T-helper 1 cell treated with Interleukin-12 subunit alpha and Interleukin-12 subunit beta and Interleukin-4 antibody, amounts not matched to agents 30 μg/mL and 1 μg/mL, for 36 hours (primary cell): ENCODE data around the gene MCTP2.
"Not testable (repeated sequence)": the region's sequence is repeated elsewhere in the genome, so short reads cannot be mapped to it uniquely, and the experiment has no call there.

Source experiments
- H3K27ac Mint-ChIP-seq: one replicate; pipeline ENCODE4 v1.8.0; 2021; ENCODE audit warnings: mild to moderate bottlenecking, mixed read lengths
- H3K27me3 Mint-ChIP-seq: one replicate; pipeline ENCODE4 v1.8.0; 2021; ENCODE audit warnings: low read depth, mixed read lengths
- H3K36me3 Mint-ChIP-seq: one replicate; pipeline ENCODE4 v1.8.0; 2021; ENCODE audit warnings: low read depth, mixed read lengths
- H3K4me1 Mint-ChIP-seq: one replicate; pipeline ENCODE4 v1.8.0; 2021; ENCODE audit warnings: low read depth, mixed read lengths
- H3K4me3 Mint-ChIP-seq: one replicate; pipeline ENCODE4 v1.8.0; 2021; ENCODE audit warnings: mild to moderate bottlenecking, moderate library complexity, mixed read lengths
- H3K9me3 Mint-ChIP-seq: one replicate; pipeline ENCODE4 v1.8.0; 2021; ENCODE audit warnings: mixed read lengths

The MCTP2 gene

GRCh38 chr15:94453227-94453988, 222.0 kb downstream of the MCTP2 start:
- no peaks in the 10 kb centered on the region for H3K27me3 Mint-ChIP-seq
- H3K36me3 Mint-ChIP-seq, result peaks cover 13% of the 10 kb centered on the region
- H3K4me1 Mint-ChIP-seq, result no peaks in the 10 kb centered on the region
- no peak overlapping the region for H3K4me3 Mint-ChIP-seq
- no peak overlapping the region for H3K27ac Mint-ChIP-seq
- no peaks in the 10 kb centered on the region for H3K9me3 Mint-ChIP-seq

- H3K9me3 Mint-ChIP-seq, result no peaks in the 10 kb centered on the region
- no peak overlapping the region for H3K4me3 Mint-ChIP-seq
- peaks cover 18% of the 10 kb centered on the region for H3K36me3 Mint-ChIP-seq
- no peak overlapping the region for H3K27ac Mint-ChIP-seq
- no peaks in the 10 kb centered on the region for H3K4me1 Mint-ChIP-seq
- H3K27me3 Mint-ChIP-seq, result no peaks in the 10 kb centered on the region
These were observed 223.9 kb downstream of the MCTP2 start for GRCh38 chr15:94455297-94455696.

- H3K36me3 Mint-ChIP-seq, result peaks cover 19% of the 10 kb centered on the region
- H3K27me3 Mint-ChIP-seq, result no peaks in the 10 kb centered on the region
- no peaks in the 10 kb centered on the region for H3K9me3 Mint-ChIP-seq
- no peaks in the 10 kb centered on the region for H3K4me1 Mint-ChIP-seq
- H3K27ac Mint-ChIP-seq, result no peak overlapping the region
- no peak overlapping the region for H3K4me3 Mint-ChIP-seq
These were observed 224.9 kb downstream of the MCTP2 start for GRCh38 chr15:94456226-94456625.

GRCh38 chr15:94457661-94458060, 226.3 kb downstream of the MCTP2 start:
- Mint-ChIP-seq H3K4me3 (no peak overlapping the region), H3K27ac (no peak overlapping the region), H3K27me3 (no peaks in the 10 kb centered on the region), H3K9me3 (no peaks in the 10 kb centered on the region), H3K36me3 (peaks cover 25% of the 10 kb centered on the region), H3K4me1 (no peaks in the 10 kb centered on the region)

GRCh38 chr15:94460624-94461023, 229.3 kb downstream of the MCTP2 start:
- H3K27ac Mint-ChIP-seq, result no peak overlapping the region
- H3K27me3 Mint-ChIP-seq, result no peaks in the 10 kb centered on the region
- peaks cover 25% of the 10 kb centered on the region for H3K36me3 Mint-ChIP-seq
- no peaks in the 10 kb centered on the region for H3K4me1 Mint-ChIP-seq
- no peaks in the 10 kb centered on the region for H3K9me3 Mint-ChIP-seq
- no peak overlapping the region for H3K4me3 Mint-ChIP-seq

- H3K27me3 Mint-ChIP-seq, result no peaks in the 10 kb centered on the region
- no peaks in the 10 kb centered on the region for H3K9me3 Mint-ChIP-seq
- H3K27ac Mint-ChIP-seq, result no peak overlapping the region
- H3K36me3 Mint-ChIP-seq, result peaks cover 12% of the 10 kb centered on the region
- H3K4me3 Mint-ChIP-seq, result no peak overlapping the region
- H3K4me1 Mint-ChIP-seq, result no peaks in the 10 kb centered on the region
These were observed 235.7 kb downstream of the MCTP2 start for GRCh38 chr15:94467034-94467433.

GRCh38 chr15:94470492-94470891, 239.1 kb downstream of the MCTP2 start:
- Mint-ChIP-seq H3K4me1 (no peaks in the 10 kb centered on the region), H3K9me3 (no peaks in the 10 kb centered on the region), H3K36me3 (peaks cover 18% of the 10 kb centered on the region)

GRCh38 chr15:94476686-94477085, 245.3 kb downstream of the MCTP2 start:
- H3K4me1 Mint-ChIP-seq, result no peaks in the 10 kb centered on the region
- no peaks in the 10 kb centered on the region for H3K9me3 Mint-ChIP-seq
- no peak overlapping the region for H3K4me3 Mint-ChIP-seq
- H3K36me3 Mint-ChIP-seq, result peaks cover 45% of the 10 kb centered on the region
- no peak overlapping the region for H3K27ac Mint-ChIP-seq
- no peaks in the 10 kb centered on the region for H3K27me3 Mint-ChIP-seq

More at GRCh38 chr15:94470492-94470891, 239.1 kb downstream of the MCTP2 start:
- Mint-ChIP-seq H3K27ac (no peak overlapping the region), H3K27me3 (no peaks in the 10 kb centered on the region), H3K4me3 (no peak overlapping the region)

GRCh38 chr15:94477913-94478553, 246.7 kb downstream of the MCTP2 start:
- no peaks in the 10 kb centered on the region for H3K4me1 Mint-ChIP-seq
- no peak overlapping the region for H3K27ac Mint-ChIP-seq
- peaks cover 49% of the 10 kb centered on the region for H3K36me3 Mint-ChIP-seq
- peaks cover 6% of the 10 kb centered on the region for H3K9me3 Mint-ChIP-seq
- H3K27me3 Mint-ChIP-seq, result no peaks in the 10 kb centered on the region
- no peak overlapping the region for H3K4me3 Mint-ChIP-seq

GRCh38 chr15:94478763-94479162, 247.4 kb downstream of the MCTP2 start:
- Mint-ChIP-seq H3K9me3 (peaks cover 6% of the 10 kb centered on the region), H3K4me1 (no peaks in the 10 kb centered on the region), H3K27me3 (no peaks in the 10 kb centered on the region), H3K4me3 (no peak overlapping the region), H3K27ac (no peak overlapping the region), H3K36me3 (peaks cover 52% of the 10 kb centered on the region)

GRCh38 chr15:94480289-94480834, 249.0 kb downstream of the MCTP2 start:
- H3K9me3 Mint-ChIP-seq, result peaks cover 6% of the 10 kb centered on the region
- H3K27me3 Mint-ChIP-seq, result no peaks in the 10 kb centered on the region
- H3K4me3 Mint-ChIP-seq, result no peak overlapping the region
- H3K36me3 Mint-ChIP-seq, result peaks cover 49% of the 10 kb centered on the region
- H3K27ac Mint-ChIP-seq, result no peak overlapping the region
- no peaks in the 10 kb centered on the region for H3K4me1 Mint-ChIP-seq

GRCh38 chr15:94485148-94485719, 253.9 kb downstream of the MCTP2 start:
- peaks cover 2% of the 10 kb centered on the region for H3K4me1 Mint-ChIP-seq
- peaks cover 6% of the 10 kb centered on the region for H3K9me3 Mint-ChIP-seq
- no peak overlapping the region for H3K4me3 Mint-ChIP-seq
- peaks cover 26% of the 10 kb centered on the region for H3K27me3 Mint-ChIP-seq
- H3K27ac Mint-ChIP-seq, result no peak overlapping the region
- peaks cover 26% of the 10 kb centered on the region for H3K36me3 Mint-ChIP-seq

- Mint-ChIP-seq H3K36me3 (peaks cover 10% of the 10 kb centered on the region), H3K4me1 (peaks cover 2% of the 10 kb centered on the region), H3K27ac (no peak overlapping the region), H3K9me3 (peaks cover 3% of the 10 kb centered on the region), H3K4me3 (no peak overlapping the region), H3K27me3 (peaks cover 27% of the 10 kb centered on the region)
These were observed 256.3 kb downstream of the MCTP2 start for GRCh38 chr15:94487635-94488034.

GRCh38 chr15:94493176-94493575, 261.8 kb downstream of the MCTP2 start:
- H3K4me3 Mint-ChIP-seq, result no peak overlapping the region
- H3K9me3 Mint-ChIP-seq, result no peaks in the 10 kb centered on the region
- no peak overlapping the region for H3K27ac Mint-ChIP-seq
- H3K4me1 Mint-ChIP-seq, result no peaks in the 10 kb centered on the region
- H3K27me3 Mint-ChIP-seq, result peaks cover 29% of the 10 kb centered on the region
- no peaks in the 10 kb centered on the region for H3K36me3 Mint-ChIP-seq

- not testable (repeated sequence) for H3K36me3 Mint-ChIP-seq, H3K4me1 Mint-ChIP-seq, H3K27ac Mint-ChIP-seq, H3K4me3 Mint-ChIP-seq, H3K9me3 Mint-ChIP-seq
- peaks cover 28% of the 10 kb centered on the region for H3K27me3 Mint-ChIP-seq
These were observed 262.2 kb downstream of the MCTP2 start for GRCh38 chr15:94493586-94493985.
